NCI-H446 treated with DMSO at 0.1 percent for 48 hours (cell line): ENCODE data around the gene GPNMB.
"Not testable (repeated sequence)": the region's sequence is repeated elsewhere in the genome, so short reads cannot be mapped to it uniquely, and the experiment has no call there.

Experiments
- DNase-seq: peaks from one replicate; lab custom pipeline; 2025; lab: John Stamatoyannopoulos, UW

Gene GPNMB

GRCh38 chr7:23246555-23246954, at the start of gene GPNMB:
GPNMB (plus strand) TSS chr7:23246775; CDS start chr7:23246858, 83 bp downstream.
- no peak for DNase-seq

GRCh38 chr7:23197745-23198144, 48.8 kb upstream of the GPNMB start:
- not testable (repeated sequence) for DNase-seq

GRCh38 chr7:23200331-23200730, 46.2 kb upstream of the GPNMB start:
- DNase-seq, result no peak

GRCh38 chr7:23204241-23204640, 42.3 kb upstream of the GPNMB start:
- DNase-seq, result no peak

GRCh38 chr7:23205577-23205908, 41.0 kb upstream of the GPNMB start:
- no peak for DNase-seq

- no peak for DNase-seq
These were observed 40.4 kb upstream of the GPNMB start for GRCh38 chr7:23205909-23206767.

- DNase-seq, result no peak
These were observed 39.6 kb upstream of the GPNMB start for GRCh38 chr7:23207021-23207420.

- no peak for DNase-seq
These were observed 38.7 kb upstream of the GPNMB start for GRCh38 chr7:23207884-23208283.

GRCh38 chr7:23208316-23208715, 38.3 kb upstream of the GPNMB start:
- no peak for DNase-seq

GRCh38 chr7:23210506-23210905, 36.1 kb upstream of the GPNMB start:
- no peak for DNase-seq

- no peak for DNase-seq
These were observed 35.0 kb upstream of the GPNMB start for GRCh38 chr7:23211589-23211988.

GRCh38 chr7:23212395-23212794, 34.2 kb upstream of the GPNMB start:
- DNase-seq, result no peak

GRCh38 chr7:23212841-23213240, 33.7 kb upstream of the GPNMB start:
- DNase-seq, result no peak

- DNase-seq, result no peak
These were observed 32.8 kb upstream of the GPNMB start for GRCh38 chr7:23213755-23214154.

GRCh38 chr7:23214423-23214822, 32.2 kb upstream of the GPNMB start:
- DNase-seq, result no peak

- DNase-seq, result no peak
These were observed 31.6 kb upstream of the GPNMB start for GRCh38 chr7:23214938-23215337.

- DNase-seq, result no peak
These were observed 30.6 kb upstream of the GPNMB start for GRCh38 chr7:23216021-23216420.

- DNase-seq, result no peak
These were observed 28.4 kb upstream of the GPNMB start for GRCh38 chr7:23218196-23218595.

GRCh38 chr7:23220690-23221305, 25.8 kb upstream of the GPNMB start:
- no peak for DNase-seq

- no peak for DNase-seq
These were observed 24.0 kb upstream of the GPNMB start for GRCh38 chr7:23222439-23223030.

GRCh38 chr7:23224364-23224763, 22.2 kb upstream of the GPNMB start:
- DNase-seq, result not testable (repeated sequence)

- DNase-seq, result no peak
These were observed 19.6 kb upstream of the GPNMB start for GRCh38 chr7:23226844-23227450.

- no peak for DNase-seq
These were observed 18.2 kb upstream of the GPNMB start for GRCh38 chr7:23228412-23228811.
